DMS 273 (cell line): Measurements from ENCODE around the gene SULT4A1.

Experiments
- DNase-seq: peaks from one replicate; lab custom pipeline; 2025; ENCODE audit not compliant: unreplicated experiment; lab: John Stamatoyannopoulos, UW

The SULT4A1 gene

DNA sequence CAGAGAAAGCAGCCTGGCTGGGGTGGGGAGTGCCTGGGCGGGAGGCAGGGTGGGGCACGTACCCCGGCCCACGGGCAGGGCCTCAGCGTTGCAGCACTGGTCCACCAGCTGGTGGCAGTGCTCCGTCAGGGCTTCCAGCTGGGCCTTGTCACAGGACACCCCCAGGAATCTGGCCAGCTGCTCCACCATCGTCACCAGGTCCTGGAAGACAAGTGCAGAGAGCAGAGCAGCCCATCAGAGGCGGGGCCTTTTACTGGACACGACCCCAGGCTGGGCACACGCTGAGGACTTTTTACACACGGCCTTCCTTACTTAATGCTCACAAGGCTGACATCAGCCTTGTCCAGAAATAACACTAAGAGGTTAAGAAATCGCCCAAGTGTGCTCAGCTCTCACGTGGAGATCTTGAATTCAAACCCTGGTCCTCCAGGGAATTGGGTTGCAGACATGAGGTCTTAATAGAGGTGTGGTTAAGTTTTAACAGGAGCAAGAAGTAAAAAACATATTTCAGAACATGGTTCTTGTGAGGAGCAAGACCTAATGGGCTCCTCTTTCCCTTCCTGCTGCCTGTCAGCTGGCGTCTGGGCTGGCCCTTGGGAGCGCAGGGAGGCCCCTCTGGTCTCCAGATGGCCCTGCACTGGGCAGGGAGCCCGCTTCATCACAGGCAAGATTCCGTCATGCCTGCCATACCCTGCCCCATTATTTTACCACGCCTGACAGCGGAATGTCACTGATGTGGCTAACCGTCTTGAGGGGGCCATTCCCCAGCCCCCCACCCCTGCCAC lies 33.1 kb downstream of the SULT4A1 start:
- peak; percentile 89 for DNase-seq

DNA sequence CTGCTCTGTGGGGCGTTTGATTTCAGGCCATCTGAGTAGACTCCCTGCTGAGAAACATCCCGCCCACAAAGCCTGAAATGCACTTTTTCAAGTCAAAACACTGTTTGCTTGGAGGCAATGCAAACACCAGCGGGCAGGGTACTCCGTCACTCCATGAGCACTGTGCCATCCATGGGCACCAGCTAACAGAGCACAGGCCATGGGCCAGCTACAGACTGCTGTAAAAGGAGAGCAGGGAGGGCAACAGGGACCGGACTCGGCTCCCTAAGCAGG lies 33.7 kb downstream of the SULT4A1 start:
- no peak for DNase-seq

DNA sequence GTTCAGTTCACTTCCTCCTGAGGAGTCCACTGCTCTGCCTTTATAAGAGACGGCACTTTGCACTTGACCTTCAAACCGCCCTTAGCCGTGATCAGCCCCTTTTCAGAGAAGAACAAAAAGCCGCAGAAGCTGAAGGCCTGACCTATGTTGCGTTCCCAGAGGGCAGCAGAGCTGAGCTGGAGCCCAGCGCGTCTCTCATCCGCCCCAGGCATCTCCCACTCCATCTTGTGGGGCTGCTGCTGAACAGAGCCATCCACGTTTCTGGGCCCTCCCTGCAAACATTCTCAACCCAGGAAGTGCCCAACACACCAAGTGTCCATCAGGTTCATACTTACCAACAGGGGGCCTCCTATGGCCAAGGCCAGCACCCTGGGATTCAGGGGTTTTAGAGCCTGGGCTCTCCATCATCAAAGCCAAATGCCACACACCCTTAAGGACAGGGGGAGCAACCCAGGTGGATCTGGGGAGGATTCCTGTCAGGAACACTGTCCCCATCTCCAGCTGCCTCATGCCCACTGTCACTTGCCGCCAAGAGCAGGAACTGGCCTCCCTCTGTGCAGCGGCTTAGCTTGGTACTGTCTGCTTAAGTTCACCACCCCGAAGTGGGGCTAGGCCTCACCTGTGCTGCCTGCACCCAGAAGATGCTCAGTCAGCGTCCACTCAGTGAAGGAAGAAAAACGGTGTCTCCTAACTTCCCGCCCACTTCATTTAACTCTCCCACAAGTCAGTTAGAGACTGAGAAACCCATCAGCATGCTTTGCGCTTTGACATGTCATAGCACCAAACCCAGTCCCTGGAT lies 34.2 kb downstream of the SULT4A1 start:
- no peak for DNase-seq

DNA sequence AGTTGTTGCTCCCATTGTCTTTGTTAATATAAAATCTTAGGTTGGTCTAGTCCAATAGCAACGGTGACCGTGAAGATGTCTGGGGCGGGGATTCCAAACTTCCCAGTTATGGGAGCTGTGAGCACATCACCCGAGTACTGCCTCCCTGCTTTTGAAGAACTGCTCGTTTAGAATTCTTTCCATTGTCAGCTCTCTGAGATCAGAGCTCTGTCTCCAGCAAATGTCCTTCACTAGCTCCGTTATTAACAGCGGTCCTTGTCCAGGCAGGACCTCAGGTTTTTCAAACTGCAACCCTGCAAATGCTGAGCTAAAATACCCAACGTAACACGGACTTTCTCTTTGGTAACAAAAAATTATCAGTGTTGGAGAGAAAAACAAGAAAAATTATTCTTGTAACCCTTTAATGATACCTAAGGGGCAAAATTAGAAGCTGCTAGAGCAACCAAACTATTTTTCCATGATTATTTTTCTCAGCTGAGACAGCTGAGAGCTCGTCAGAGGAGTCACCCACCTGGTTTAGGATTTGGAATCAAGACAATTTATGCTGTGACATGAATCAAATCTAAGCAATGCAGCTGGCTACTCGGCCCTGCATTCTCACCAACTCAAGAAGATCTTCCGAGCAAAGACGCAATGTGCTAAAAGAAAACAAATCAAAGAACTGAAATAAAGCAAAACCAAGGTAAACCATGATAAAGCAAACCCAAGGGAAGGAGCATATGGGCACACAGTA lies 35.1 kb downstream of the SULT4A1 start:
- no peak for DNase-seq

DNA sequence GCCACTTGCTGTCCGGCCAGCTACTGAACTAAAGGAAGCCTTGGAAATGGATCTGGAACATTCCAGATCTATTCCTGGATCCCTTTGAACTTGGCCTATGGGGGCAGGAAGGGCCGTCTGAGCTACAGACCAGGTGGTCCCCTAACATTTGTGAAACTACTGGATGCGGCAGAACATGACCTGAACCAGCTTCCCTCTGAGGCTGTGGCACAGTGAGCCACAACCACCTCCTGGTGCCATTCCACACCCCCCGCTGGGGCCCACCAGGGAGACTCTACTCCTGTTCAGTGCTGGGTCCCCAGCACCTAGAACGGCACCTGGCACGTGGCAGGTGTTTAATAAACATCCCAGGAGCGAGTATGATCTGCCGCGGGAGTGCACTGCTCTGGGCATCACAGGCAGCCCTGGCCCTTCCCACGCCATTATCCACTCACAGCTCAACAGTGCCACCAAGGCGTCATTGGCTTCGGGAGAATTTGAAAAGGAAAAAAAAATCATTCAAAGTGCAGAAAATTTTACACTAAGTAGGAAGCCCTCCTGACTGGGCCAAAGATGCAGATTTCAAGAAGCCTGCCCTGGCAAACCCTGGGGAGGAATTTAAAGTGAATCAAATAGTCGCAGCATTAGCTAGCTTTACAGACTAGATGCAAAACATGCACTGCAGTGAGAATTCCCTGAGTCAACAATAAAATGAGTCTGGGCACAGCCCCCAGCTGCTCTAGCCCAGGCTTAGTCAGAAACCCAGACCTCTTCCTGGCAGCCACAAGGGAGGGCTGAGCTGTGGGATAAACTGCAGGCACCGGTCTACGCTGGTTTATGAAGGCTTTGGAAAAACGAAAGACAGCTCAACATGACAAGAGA lies 35.9 kb downstream of the SULT4A1 start:
- DNase-seq: peak; percentile 23

DNA sequence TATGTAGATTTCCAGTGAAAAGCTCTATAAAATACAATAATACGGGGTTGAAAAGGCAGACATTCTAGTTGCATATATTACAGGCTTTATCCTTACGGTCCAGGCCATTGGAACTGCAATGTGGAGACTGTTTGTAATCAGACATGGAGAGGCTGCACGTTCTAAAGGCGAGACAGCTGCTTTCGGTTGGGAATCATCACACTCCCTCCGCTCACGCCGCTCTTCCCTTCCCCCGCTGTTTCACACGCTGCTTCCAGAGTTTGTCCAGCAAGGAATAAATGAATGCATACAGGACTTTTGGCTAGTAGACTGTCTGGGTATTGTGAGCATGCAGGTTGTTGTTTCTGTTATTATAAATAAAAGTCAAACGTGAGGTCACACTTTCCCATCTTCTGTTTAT lies 36.7 kb downstream of the SULT4A1 start:
- DNase-seq: no peak

DNA sequence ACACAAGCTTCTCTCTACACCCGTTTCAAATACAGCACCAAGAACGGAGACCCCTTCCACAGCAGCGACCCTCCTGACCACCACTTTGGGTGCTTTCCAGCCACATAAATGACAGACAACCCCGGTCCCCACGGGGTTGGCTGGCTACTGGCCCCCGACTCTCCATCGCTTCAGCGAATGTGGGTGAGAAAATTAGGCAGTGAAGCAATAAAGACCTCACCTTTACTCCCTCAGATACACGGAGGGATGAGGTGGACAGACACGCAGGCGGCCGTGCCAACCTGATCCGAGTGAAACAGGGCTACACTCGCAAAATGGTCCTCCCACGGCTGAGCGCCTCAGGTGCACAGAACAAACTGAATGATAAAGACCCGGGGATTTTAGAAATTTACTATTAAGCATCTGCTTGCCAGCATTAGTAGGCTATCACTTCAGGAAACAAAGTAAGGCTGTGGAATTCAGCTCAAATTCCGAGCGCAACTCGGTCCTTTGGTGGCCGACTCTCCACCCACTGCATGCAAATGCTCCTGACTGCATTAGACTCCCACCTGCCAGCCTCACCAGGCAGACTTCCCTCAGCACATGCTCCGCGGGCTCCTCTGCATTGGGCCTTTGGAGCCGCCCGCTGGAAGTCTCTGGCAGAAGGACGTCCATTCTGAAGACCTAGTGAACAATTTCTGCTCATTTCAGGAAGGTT lies 37.4 kb downstream of the SULT4A1 start:
- DNase-seq: no peak

DNA sequence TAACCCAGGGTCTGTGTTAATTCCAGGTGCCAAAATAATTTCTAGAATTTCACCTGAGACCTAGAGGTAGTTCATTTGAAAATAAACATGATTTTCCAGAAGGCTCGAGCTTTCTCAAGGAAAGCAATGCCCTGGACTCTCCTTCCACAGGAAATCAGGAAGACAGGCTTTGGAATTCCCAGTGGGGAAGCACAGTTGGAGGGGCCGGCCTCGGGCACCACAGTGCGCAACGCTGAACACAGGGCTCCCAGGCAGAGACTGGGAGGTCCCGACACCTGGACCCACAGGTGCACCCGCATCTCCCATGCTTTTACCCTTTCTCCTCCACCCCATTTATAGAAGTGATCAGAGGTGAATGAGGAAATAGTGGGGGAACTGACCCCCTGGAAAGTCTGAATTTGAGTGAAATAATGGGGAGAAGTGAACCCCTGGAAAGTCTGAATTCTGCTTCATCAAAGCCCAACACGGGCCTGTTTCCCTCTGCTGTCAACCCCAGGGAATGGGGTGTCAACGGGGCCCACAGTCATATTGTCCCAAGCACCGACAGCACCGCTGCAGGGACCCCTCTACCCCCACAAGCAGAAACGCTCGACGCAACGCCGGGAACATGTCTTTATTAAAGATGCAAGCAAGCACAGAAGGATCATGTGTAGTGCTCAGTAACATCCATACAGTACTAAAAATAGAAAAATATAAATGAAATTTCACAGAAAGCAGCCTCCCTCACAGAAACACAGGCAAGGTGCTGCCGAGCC lies 38.2 kb downstream of the SULT4A1 start:
- DNase-seq: no peak

DNA sequence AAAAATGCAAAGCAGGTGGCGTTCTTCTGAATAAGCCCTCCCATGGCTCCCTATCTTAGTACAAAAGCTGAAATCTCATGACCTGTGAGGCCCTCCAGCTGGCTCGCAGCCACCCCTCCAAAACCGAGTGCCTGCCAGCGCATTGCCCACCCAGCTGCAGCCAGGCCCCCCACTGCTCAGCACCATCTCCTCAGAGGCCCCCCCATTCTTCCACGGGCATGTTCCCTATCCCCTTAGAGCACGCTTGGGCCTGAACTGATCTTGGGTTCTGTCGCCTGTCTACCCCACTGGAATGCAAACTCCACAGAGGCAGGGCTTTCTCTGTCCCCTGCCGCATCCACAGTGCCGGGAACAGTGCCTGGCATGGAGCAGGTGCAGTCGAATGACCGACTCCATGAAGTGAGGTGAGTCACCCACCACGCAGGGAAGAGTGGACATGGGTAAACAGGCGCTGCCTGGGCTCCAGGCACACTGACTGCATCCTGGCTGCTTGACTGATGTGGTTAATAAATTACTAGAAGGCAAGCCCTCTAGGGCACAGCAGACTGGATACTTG lies 38.9 kb downstream of the SULT4A1 start:
- DNase-seq: no peak

DNA sequence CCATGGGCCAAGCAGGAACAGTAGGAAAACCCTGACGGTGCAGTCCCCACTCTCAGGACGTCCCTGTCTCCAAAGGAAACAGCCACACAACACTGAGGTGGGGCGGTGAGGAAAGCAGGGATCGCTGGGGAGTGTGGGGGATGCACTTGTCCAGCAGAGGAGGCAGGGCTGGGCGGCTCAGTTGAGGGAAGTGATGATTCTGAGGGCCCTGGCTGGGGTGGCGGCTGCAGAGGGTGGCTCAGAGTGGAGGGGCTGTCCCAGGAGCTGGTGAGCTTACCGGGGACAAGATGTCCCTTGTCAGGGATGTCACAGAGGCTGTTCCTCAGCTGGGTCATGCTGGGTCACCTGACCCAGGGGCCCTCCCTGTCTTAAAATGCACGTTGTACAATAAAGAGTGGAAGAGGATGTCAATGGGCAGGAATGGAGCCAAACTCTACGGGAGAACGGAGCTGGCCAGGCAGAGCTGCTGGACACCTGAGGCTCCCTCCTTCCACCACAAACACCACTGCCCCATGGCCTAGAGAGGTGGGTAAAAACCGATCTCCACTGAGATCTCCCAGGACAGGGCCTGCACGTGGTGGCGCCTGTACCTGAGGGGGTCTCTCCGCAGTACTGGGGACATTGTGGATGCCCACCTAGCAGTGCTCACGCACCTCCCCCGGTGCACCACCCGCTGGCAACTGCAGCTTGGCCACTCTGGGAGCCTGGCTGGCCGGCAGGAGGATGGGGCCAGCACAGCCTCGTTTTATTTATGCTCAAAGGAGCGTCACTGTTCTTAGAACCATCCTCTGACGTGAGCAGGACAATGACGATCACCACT lies 40.5 kb downstream of the SULT4A1 start:
- no peak for DNase-seq

DNA sequence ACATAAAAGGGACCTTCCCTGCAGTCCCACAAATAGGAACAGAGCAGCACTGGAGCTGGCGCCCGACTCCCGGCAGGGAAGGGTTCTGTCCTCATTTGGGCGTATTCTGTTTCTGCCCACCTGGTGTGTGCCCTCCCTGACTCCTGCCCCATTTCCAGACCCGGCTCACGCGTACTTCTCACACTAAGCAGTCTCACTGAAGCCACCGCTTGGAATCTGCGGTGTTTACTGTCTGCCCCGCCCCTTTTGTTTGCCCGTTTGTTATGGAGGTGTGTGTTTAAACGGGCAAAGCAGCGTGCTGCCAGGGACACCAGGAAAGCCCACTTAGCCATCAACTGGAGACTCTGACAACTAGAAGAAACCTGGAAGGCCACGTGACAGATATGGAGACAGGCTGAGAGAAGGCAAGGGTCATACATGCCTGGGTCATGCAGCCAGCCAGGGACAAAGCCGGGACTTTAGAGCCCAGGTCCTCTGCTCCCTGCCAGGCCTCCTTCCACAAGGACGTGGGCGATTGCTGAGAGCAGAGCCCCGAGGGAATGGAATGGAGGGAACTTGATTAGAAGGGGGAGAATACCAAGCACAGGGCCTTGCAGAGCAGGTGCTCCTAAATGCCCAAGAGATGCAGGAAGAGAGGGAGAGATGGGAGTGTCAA lies 41.5 kb downstream of the SULT4A1 start:
- DNase-seq: no peak

DNA sequence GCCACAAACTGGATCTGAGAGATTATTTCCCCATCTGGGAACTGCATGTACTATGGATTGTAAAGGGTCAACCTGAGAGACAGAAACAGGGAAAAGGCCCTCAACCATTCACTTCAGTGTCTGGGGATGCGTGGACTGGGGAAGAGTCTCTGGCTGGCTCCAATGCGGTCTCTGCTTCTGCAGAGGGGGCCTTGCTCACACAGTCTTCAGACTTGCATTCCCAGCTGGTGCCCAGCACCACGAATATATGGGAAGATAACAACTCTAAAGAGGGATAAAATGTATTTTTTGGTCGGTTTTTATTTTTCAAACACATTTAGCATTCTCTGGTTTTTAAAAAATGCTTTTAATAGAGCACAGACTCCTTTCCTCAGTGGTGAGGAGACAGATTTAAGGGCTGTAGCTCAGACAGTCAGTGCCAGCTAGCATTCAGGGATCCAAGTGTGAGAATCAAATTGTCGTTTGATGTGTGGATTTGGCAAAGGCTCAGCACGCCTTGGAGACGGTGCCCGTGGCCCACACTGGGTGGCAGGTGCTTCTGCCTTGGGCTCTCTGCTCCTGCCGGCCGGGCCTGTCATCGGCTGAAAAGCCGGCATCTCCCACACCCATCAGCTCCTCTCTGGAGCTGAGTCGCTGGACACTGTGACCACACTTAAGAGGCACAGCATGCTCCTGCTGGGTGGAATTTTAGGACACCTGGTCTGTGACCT lies 42.2 kb downstream of the SULT4A1 start:
- no peak for DNase-seq

DNA sequence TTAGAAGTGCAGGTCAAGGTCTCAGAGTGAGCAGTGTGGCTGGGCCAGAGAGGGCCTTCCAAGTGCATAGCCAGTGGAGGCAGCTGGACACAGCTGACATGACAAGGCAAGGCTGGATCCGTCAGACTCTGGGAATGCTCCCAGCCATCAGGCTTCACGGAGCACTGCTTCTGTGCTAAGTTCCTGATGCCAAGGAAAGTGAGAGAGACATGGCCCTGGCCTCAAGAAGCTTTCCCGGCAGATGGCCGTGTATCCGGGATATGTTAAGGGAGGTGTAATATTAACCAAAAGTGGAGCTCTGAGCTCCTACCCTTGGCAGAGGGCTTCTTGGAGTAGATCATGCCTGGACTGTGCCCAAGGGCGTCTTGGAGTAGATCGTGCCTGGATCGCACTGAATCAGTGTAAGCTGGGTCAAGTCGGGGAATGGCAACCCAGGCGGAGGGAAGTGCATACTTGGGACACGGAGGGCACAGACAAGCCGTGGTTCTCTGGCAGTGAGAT lies 42.8 kb downstream of the SULT4A1 start:
- no peak for DNase-seq

DNA sequence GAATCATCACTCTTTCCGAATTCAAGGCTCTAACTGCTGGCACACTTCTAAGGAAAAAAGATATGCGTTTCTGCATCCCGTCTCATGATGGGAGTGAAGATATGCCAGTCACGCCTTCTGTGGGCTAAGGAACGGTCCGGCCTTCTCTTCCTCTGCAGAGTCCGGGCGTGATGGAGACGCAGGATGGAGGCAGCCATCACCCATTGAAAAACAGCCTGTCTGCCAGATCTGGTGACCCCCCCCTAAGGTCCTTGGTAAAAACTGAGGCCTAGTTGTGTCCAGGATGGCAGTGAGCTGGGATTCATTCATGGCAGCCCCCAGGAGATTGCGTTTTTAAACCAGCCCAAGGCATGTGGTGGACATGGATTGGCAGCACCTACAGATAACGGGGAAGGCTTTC lies 43.3 kb downstream of the SULT4A1 start:
- DNase-seq: no peak

DNA sequence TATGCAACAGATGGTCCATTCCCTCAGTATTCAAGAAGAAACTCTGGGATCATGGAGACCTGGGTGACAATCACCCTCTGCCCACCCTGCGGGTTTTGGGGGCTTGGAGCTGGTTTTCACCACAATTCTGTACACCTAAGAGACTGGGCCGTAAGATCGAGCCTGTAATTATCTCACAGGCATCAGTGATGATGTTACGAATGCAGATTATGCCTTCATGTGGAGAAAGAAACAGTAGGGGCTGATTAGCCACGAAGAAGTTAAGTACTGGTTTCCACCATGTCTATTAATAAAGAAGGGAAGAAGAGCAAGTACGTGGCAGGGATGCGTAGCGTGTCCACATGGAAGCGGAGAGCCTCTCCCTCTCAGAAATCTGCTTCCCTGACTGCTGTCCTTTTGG lies 44.9 kb downstream of the SULT4A1 start:
- no peak for DNase-seq

DNA sequence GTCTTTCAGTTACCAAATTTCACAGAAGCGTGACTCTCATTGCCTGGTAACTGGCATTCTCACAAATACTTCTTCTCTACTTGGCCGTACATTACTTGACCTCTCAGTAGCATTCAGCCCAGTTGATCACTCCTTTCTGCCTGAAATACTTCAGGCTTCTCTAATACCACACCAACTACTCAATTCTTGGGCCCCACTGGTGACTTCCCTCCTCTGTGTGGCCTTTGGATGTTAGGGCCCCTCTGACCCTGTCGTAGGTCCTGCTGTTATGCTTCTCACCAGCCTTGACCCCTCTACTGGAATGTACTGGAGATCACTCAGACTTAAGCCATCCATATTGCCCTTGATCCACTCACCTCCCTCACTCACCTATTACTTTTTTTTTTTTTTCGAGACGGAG lies 48.0 kb downstream of the SULT4A1 start:
- no peak for DNase-seq

DNA sequence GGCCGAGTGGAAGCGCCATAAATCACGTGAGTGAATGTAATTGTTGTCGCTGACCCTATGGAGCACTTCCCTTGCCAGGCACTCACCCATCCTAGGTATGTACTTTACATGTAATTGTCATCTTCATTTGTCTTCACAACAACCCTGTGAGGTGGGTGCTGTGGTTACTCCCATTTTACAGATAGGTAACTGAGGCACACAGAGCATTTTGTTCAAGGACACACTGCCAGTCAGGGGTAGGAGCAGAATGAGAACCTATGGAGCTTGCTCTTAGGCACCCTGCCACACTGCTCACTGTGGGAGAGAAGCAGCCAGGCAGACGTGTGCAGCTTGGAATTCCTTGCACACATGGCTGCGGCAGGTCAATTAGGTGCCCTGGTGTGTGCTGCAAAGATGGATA lies 49.4 kb downstream of the SULT4A1 start:
- DNase-seq: no peak
